HCT116 (cell line): ENCODE measurements around the gene SPDYE4.

Experiments used
- CEBPB ChIP-seq: IDR thresholded peaks from 2 replicates; pipeline ENCODE4 v1.6.1; 2012; ENCODE audit warnings: low read depth
- CTCF ChIP-seq, 3 experiments: fragments of 200-600 bp in 1 of 3; sonication (generic) in 1 of 3; IDR thresholded peaks in 2 of 3; conservative IDR thresholded peaks in 1 of 3; 2 replicates each; pipeline ENCODE4 v1.5.1; 2012 to 2017; ENCODE audit warnings: low read depth in 2 of 3, low read length in 2 of 3, antibody characterized with exemption in 1 of 3, borderline replicate concordance in 1 of 3, control low read depth in 1 of 3, mild to moderate bottlenecking in 1 of 3, mixed read lengths in 1 of 3, mixed run types in 1 of 3, moderate library complexity in 1 of 3; ENCODE audit not compliant: insufficient read depth in 1 of 3
- EZH2 ChIP-seq: fragments of 200-600 bp; sonication (generic); IDR thresholded peaks from 2 replicates; pipeline ENCODE4 v1.6.1; 2017; ENCODE audit warnings: antibody characterized with exemption, mixed run types
- EZH2phosphoT487 ChIP-seq: fragments of 200-600 bp; IDR thresholded peaks from 2 replicates; pipeline ENCODE4 v1.6.1; 2018; ENCODE audit warnings: antibody characterized with exemption, borderline replicate concordance
- FOSL1 ChIP-seq: IDR thresholded peaks from 2 replicates; pipeline ENCODE4 v1.6.1; 2012; ENCODE audit warnings: low read depth
- MAX ChIP-seq: IDR thresholded peaks from 2 replicates; pipeline ENCODE4 v1.6.1; 2012
- POLR2A ChIP-seq: IDR thresholded peaks from 2 replicates; pipeline ENCODE4 v1.7.0; 2011; ENCODE audit warnings: borderline replicate concordance; ENCODE audit not compliant: insufficient read depth, insufficient read length; ENCODE audit errors: extremely low read depth
- POLR2AphosphoS5 ChIP-seq: IDR thresholded peaks from 2 replicates; pipeline ENCODE4 v1.6.1; 2011; ENCODE audit warnings: mild to moderate bottlenecking, low read depth, low read length, moderate library complexity
- RAD21 ChIP-seq: IDR thresholded peaks from 2 replicates; pipeline ENCODE4 v1.6.1; 2012; ENCODE audit warnings: low read depth, mild to moderate bottlenecking
- REST ChIP-seq: IDR thresholded peaks from 2 replicates; pipeline ENCODE4 v1.6.1; 2012; ENCODE audit warnings: low read depth
- SP1 ChIP-seq: IDR thresholded peaks from 2 replicates; pipeline ENCODE4 v1.6.1; 2012; ENCODE audit warnings: low read depth
- TCF7L2 ChIP-seq: IDR thresholded peaks from 2 replicates; pipeline ENCODE4 v1.7.0; 2011; ENCODE audit warnings: borderline replicate concordance, inconsistent platforms; ENCODE audit not compliant: insufficient read depth, insufficient read length; ENCODE audit errors: extremely low read depth
- ZBTB33 ChIP-seq: IDR thresholded peaks from 2 replicates; pipeline ENCODE4 v1.6.1; 2011; ENCODE audit warnings: mild to moderate bottlenecking, low read length, moderate library complexity; ENCODE audit not compliant: insufficient replicate concordance; ENCODE audit errors: extremely low read depth
- ZNF274 ChIP-seq: fragments of 200-500 bp; sonication (Bioruptor generic); IDR thresholded peaks from 2 replicates; pipeline ENCODE4 v1.6.1; 2014; ENCODE audit warnings: mild to moderate bottlenecking, low read depth, low read length, inconsistent platforms

- TF ChIP-seq POLR2AphosphoS5 (no peak), CEBPB (no peak), CTCF (IDR thresholded peaks at IDR 0.05 in 2 of 3, conservative IDR thresholded peaks at IDR 0.05 in 1 of 3; ENCODE audit: borderline replicate concordance in 1 of 3, insufficient read depth in 1 of 3, low read depth in 2 of 3, low read length in 2 of 3) (no peak), FOSL1 (no peak), EZH2 (no peak), ZNF274 (no peak), MAX (no peak), POLR2A (no peak), TCF7L2 (no peak), REST (no peak), SP1 (no peak), EZH2phosphoT487 (no peak), ZBTB33 (no peak), RAD21 (no peak)
Observed at GRCh38 chr17:8799570-8800212, 41.3 kb upstream of the SPDYE4 start.
